ENCODE measurements around the gene EIF2A. TPM values are rescaled to one million over a fixed set of nuclear protein-coding genes. Genes with fewer than 3 reads are reported as not detected.
"Not testable (repeated sequence)": the region's sequence is repeated elsewhere in the genome, so short reads cannot be mapped to it uniquely, and the experiment has no call there.

Gene EIF2A
- total RNA-seq, 1 donor from 2014 or later, result 195 TPM

DNA sequence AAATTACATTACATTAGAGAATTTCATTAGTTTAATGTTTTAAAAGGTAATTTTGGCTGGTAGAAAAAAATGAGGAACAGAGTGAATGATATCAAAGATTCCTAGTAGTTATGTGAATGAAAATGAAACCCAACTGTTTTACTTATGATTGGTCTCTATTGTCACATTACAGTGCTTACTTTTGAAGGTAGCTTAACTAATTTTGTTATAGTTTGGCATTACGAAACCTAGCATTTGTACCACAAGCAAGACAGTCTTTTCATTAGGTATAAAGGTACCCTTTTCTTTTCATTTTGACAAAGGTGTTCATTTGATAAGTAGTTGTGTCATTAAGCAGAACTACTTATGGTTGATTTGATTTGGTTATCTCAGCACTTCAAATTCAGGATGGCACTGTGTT lies 63.4 kb downstream of the EIF2A start:
- Histone ChIP-seq H3K36me3 (ENCODE audit: control insufficient read depth in 3 of 3, insufficient read depth in 3 of 3, low read length in 3 of 3) (peaks cover 0 to 2% (median 0%) of the 10 kb centered on the region in 3 donors), H3K4me1 (ENCODE audit: control insufficient read depth in 3 of 3, insufficient read depth in 3 of 3, low read length in 3 of 3) (peaks cover 6 to 18% (median 17%) of the 10 kb centered on the region in 3 donors), H3K9me3 (ENCODE audit: control insufficient read depth in 3 of 3, low read length in 3 of 3) (no peaks in the 10 kb centered on the region), H3K9ac (ENCODE audit: low read depth in 1 of 3, low read length in 3 of 3) (no peak overlapping the region), H3K27ac (ENCODE audit: low read depth, low read length) (no peak overlapping the region), H3K4me3 (ENCODE audit: low read length in 3 of 3) (no peak overlapping the region), H3K27me3 (ENCODE audit: control insufficient read depth in 3 of 3, insufficient read depth in 3 of 3, low read length in 3 of 3) (no peaks in the 10 kb centered on the region)

DNA sequence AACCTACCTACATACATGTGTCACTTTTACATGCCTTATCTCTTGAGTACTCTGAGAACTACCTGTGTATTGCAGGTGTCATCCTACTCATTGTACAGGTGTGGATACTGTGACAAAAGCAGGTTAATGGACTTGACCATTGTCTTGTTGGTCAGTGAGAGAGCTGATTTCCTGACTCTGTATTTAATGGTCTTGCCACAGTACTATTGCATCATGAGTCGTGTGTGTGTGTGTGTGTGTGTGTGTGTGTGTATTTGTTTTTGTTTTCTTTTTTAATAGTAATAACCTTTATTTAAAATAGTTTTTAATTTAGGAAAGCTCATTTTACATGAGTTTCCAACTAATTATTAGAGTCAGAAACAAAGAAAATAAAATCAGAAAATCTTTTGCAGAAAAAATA lies 64.2 kb downstream of the EIF2A start:
- peaks cover 5 to 17% (median 17%) of the 10 kb centered on the region in 3 donors for H3K4me1 ChIP-seq (ENCODE audit: control insufficient read depth in 3 of 3, insufficient read depth in 3 of 3, low read length in 3 of 3)

DNA sequence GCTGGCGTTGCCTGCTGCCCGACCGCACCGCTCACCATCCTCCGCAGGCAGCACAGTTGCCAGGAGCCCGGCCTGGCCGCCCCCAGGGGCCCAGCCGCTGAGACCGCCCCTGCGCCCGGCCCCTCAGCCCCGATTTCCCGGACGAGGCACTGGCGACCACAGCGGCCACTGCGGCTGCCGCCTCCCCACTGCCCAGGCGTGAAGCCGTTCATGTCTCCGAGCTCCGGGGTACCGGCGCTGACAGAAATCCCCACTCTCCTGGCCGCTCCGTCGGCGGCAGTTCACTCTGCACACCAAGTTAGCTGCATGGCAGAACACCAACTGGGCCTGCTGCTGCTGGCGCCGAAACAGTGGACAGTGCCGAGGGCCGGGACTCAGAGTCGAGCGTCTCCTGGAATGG lies 65.1 kb downstream of the EIF2A start:
- H3K27me3 ChIP-seq (ENCODE audit: control insufficient read depth in 3 of 3, insufficient read depth in 3 of 3, low read length in 3 of 3), result no peaks in the 10 kb centered on the region
- no peak overlapping the region for H3K27ac ChIP-seq (ENCODE audit: low read depth, low read length)
- no peak overlapping the region for H3K9ac ChIP-seq (ENCODE audit: low read depth in 1 of 3, low read length in 3 of 3)
- peaks cover 0 to 12% (median 11%) of the 10 kb centered on the region in 3 donors for H3K4me1 ChIP-seq (ENCODE audit: control insufficient read depth in 3 of 3, insufficient read depth in 3 of 3, low read length in 3 of 3)
- no peaks in the 10 kb centered on the region for H3K9me3 ChIP-seq (ENCODE audit: control insufficient read depth in 3 of 3, low read length in 3 of 3)
- H3K36me3 ChIP-seq (ENCODE audit: control insufficient read depth in 3 of 3, insufficient read depth in 3 of 3, low read length in 3 of 3), result no peaks in the 10 kb centered on the region
- H3K4me3 ChIP-seq (ENCODE audit: low read length in 3 of 3), result no peak overlapping the region

More for the DNA sequence above, 64.2 kb downstream of the EIF2A start:
- peaks cover 0 to 2% (median 0%) of the 10 kb centered on the region in 3 donors for H3K36me3 ChIP-seq (ENCODE audit: control insufficient read depth in 3 of 3, insufficient read depth in 3 of 3, low read length in 3 of 3)
- no peak overlapping the region for H3K9ac ChIP-seq (ENCODE audit: low read depth in 1 of 3, low read length in 3 of 3)
- no peak overlapping the region for H3K4me3 ChIP-seq (ENCODE audit: low read length in 3 of 3)
- H3K9me3 ChIP-seq (ENCODE audit: control insufficient read depth in 3 of 3, low read length in 3 of 3), result no peaks in the 10 kb centered on the region
- no peaks in the 10 kb centered on the region for H3K27me3 ChIP-seq (ENCODE audit: control insufficient read depth in 3 of 3, insufficient read depth in 3 of 3, low read length in 3 of 3)
- no peak overlapping the region for H3K27ac ChIP-seq (ENCODE audit: low read depth, low read length)

DNA sequence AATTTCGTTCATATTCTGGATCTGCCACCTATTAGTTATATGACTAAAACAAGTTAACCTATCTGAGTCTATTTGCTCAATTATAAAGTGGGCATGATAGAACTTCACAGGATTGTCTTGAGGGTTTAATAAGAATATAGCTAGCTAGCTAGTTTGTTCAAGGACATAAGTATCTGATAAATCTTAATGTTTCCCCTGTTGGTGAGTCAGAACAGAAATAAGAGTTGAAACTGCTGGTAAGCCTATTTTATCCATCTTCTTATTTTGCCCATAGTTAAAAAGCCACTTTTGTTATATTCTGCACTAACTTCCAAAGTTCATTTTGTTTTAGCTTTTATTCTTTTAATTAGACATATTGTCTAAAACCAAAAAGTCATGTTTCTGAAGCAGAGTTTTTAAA lies 65.9 kb downstream of the EIF2A start:
- H3K9ac ChIP-seq (ENCODE audit: low read depth in 1 of 3, low read length in 3 of 3), result no peak overlapping the region
- H3K4me1 ChIP-seq (ENCODE audit: control insufficient read depth in 3 of 3, insufficient read depth in 3 of 3, low read length in 3 of 3), result peaks cover 0 to 10% (median 7%) of the 10 kb centered on the region in 3 donors

DNA sequence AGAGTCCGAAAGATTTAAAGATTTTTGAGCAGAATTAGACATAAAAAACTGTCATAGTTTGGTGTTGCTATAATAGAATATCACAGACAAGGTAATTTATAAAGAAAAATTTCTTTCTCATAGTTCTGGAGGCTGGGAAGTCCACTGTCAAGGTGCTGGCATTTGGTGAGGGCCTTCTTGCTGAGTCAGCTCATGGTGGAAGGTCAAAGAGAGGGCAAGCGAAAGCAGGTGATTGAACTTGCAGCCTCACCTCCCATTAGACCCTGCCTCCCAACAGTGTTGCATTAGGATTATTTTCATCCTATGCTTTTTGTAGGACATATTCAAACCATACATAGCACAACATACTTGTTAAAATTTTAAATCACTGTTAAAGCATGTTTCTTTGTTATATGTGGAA lies 66.4 kb downstream of the EIF2A start:
- no peak overlapping the region for H3K4me3 ChIP-seq (ENCODE audit: low read length in 3 of 3)

More for the DNA sequence above, 65.9 kb downstream of the EIF2A start:
- Histone ChIP-seq H3K4me3 (ENCODE audit: low read length in 3 of 3) (no peak overlapping the region), H3K27ac (ENCODE audit: low read depth, low read length) (no peak overlapping the region), H3K36me3 (ENCODE audit: control insufficient read depth in 3 of 3, insufficient read depth in 3 of 3, low read length in 3 of 3) (no peaks in the 10 kb centered on the region), H3K27me3 (ENCODE audit: control insufficient read depth in 3 of 3, insufficient read depth in 3 of 3, low read length in 3 of 3) (no peaks in the 10 kb centered on the region), H3K9me3 (ENCODE audit: control insufficient read depth in 3 of 3, low read length in 3 of 3) (no peaks in the 10 kb centered on the region)

DNA sequence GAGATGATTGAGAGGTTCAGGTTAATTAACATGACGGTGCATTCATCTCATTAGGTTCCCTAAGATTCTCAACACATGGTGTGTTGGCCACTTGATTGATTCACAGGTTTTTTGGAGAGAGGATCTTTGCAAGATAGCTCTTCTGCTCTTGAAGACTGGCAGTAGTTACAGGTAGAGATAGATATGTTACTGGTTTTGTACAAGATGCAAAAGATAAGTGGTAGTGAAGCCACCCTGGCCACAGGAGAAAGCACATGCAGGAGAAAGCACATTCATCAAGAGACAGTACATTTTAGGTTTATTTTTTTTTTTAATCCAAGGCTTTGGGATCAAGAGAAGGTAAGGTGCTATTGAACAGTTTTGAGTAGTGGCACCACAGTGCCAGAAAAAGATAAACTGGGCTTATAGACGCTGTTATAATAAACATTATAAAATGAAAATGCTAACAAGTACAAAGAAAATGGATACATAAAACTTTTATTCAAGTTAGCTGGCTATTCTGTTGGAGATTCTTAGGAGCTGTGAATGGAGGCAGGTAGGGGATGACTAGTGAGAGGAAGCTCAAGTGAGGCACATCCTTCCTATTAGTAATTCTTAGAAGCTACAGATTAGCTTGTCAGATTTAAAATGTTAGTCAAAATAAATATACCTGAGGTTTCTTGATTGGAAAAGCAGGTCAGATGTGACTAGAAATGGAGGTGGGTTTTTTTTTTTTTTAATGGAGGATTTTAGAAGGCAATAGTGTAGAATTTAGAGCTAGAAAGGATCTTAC lies 67.3 kb downstream of the EIF2A start:
- peaks cover 0 to 8% (median 3%) of the 10 kb centered on the region in 3 donors for H3K4me1 ChIP-seq (ENCODE audit: control insufficient read depth in 3 of 3, insufficient read depth in 3 of 3, low read length in 3 of 3)
- H3K27ac ChIP-seq (ENCODE audit: low read depth, low read length), result no peak overlapping the region
- no peaks in the 10 kb centered on the region for H3K9me3 ChIP-seq (ENCODE audit: control insufficient read depth in 3 of 3, low read length in 3 of 3)
- H3K27me3 ChIP-seq (ENCODE audit: control insufficient read depth in 3 of 3, insufficient read depth in 3 of 3, low read length in 3 of 3), result no peaks in the 10 kb centered on the region
- no peak overlapping the region for H3K4me3 ChIP-seq (ENCODE audit: low read length in 3 of 3)
- H3K9ac ChIP-seq (ENCODE audit: low read depth in 1 of 3, low read length in 3 of 3), result no peak overlapping the region
- no peaks in the 10 kb centered on the region for H3K36me3 ChIP-seq (ENCODE audit: control insufficient read depth in 3 of 3, insufficient read depth in 3 of 3, low read length in 3 of 3)

More for the DNA sequence above, 66.4 kb downstream of the EIF2A start:
- H3K27me3 ChIP-seq (ENCODE audit: control insufficient read depth in 3 of 3, insufficient read depth in 3 of 3, low read length in 3 of 3), result no peaks in the 10 kb centered on the region
- H3K4me1 ChIP-seq (ENCODE audit: control insufficient read depth in 3 of 3, insufficient read depth in 3 of 3, low read length in 3 of 3), result peaks cover 0 to 8% (median 3%) of the 10 kb centered on the region in 3 donors
- H3K9ac ChIP-seq (ENCODE audit: low read depth in 1 of 3, low read length in 3 of 3), result no peak overlapping the region
- H3K36me3 ChIP-seq (ENCODE audit: control insufficient read depth in 3 of 3, insufficient read depth in 3 of 3, low read length in 3 of 3), result no peaks in the 10 kb centered on the region
- H3K27ac ChIP-seq (ENCODE audit: low read depth, low read length), result no peak overlapping the region
- H3K9me3 ChIP-seq (ENCODE audit: control insufficient read depth in 3 of 3, low read length in 3 of 3), result no peaks in the 10 kb centered on the region

DNA sequence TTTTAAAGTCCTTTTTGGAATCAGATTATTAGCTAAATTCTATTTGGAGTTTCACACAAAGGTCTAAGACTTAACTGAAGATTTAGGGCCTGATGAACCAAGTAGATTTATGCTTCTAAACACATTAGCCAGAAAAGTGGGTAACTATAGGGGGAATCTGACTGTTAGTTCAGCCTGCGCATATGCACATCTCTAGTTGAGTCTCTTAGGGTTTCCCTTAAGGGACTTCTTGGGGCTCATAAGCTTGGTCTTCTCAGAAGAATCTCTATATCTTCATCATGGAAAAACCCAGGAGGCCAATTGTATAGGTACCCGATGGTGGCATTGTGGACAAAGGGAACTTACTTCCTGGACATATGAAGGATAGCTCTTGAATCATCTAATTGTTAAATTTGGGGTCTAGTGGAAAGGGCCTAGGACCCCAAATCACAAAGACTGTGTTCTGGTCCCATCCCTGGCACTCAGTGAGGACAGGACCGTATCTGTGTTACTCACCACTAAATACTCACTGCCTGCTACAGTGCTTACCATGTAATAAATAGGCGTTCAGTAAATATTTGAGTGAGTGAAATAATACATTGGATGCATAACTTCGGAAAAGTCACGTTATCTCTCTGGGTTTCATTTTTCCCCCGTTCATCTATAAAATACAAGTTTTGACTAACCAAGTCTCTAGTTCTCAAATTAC lies 73.6 kb downstream of the EIF2A start:
- Histone ChIP-seq H3K27me3 (ENCODE audit: control insufficient read depth in 3 of 3, insufficient read depth in 3 of 3, low read length in 3 of 3) (no peaks in the 10 kb centered on the region), H3K9me3 (ENCODE audit: control insufficient read depth in 3 of 3, low read length in 3 of 3) (no peaks in the 10 kb centered on the region), H3K9ac (ENCODE audit: low read depth in 1 of 3, low read length in 3 of 3) (no peak overlapping the region), H3K27ac (ENCODE audit: low read depth, low read length) (no peak overlapping the region), H3K36me3 (ENCODE audit: control insufficient read depth in 3 of 3, insufficient read depth in 3 of 3, low read length in 3 of 3) (peaks cover 0 to 6% (median 2%) of the 10 kb centered on the region in 3 donors), H3K4me3 (ENCODE audit: low read length in 3 of 3) (no peak overlapping the region), H3K4me1 (ENCODE audit: control insufficient read depth in 3 of 3, insufficient read depth in 3 of 3, low read length in 3 of 3) (no peaks in the 10 kb centered on the region)

DNA sequence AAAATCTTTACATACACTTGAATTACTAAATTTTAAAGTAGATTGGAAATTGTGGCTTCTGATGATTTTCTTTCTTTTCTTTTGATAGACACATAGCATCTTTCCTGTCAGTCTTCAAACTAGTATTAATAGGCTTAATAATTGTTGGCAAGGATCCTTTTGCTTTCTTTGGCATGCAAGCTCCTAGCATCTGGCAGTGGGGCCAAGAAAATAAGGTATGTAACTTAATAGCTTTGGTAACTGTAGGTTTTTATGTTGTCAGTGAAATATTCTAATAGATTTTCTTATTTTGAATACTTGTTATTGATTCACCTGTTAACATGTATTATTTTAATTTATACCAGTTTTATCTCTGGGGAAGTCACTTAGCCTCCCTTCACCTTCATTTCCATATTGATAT lies 76.4 kb downstream of the EIF2A start:
- not testable (repeated sequence) for H3K9ac ChIP-seq (ENCODE audit: low read depth in 1 of 3, low read length in 3 of 3); H3K4me1 ChIP-seq (ENCODE audit: control insufficient read depth in 3 of 3, insufficient read depth in 3 of 3, low read length in 3 of 3); H3K4me3 ChIP-seq (ENCODE audit: low read length in 3 of 3); H3K27ac ChIP-seq (ENCODE audit: low read depth, low read length); H3K9me3 ChIP-seq (ENCODE audit: control insufficient read depth in 3 of 3, low read length in 3 of 3); H3K27me3 ChIP-seq (ENCODE audit: control insufficient read depth in 3 of 3, insufficient read depth in 3 of 3, low read length in 3 of 3)
- H3K36me3 ChIP-seq (ENCODE audit: control insufficient read depth in 3 of 3, insufficient read depth in 3 of 3, low read length in 3 of 3), result peaks cover 4 to 18% (median 4%) of the 10 kb centered on the region in 3 donors

DNA sequence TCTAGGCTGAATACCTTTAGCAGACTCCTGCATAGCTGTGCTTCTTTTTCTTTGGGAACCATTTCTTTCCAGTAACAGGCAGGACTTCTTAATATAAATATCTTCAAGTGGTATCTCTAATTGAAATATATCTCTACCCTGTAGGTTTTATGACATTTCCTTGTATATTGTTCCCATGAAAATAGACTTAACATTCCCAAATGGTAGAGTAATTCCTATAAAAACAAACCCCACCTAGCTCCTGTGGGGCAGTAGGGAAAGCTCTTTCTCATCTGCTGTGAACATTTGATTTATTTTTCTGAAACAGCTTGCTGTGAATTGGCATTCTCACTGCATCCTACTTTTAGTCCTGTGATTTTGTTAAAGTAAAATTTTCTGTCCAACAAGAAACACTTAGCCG lies 77.4 kb downstream of the EIF2A start:
- Histone ChIP-seq H3K4me1 (ENCODE audit: control insufficient read depth in 3 of 3, insufficient read depth in 3 of 3, low read length in 3 of 3) (peaks cover 0 to 8% (median 5%) of the 10 kb centered on the region in 3 donors), H3K27me3 (ENCODE audit: control insufficient read depth in 3 of 3, insufficient read depth in 3 of 3, low read length in 3 of 3) (no peaks in the 10 kb centered on the region), H3K4me3 (ENCODE audit: low read length in 3 of 3) (no peak overlapping the region), H3K36me3 (ENCODE audit: control insufficient read depth in 3 of 3, insufficient read depth in 3 of 3, low read length in 3 of 3) (peaks cover 4 to 18% (median 4%) of the 10 kb centered on the region in 3 donors), H3K9ac (ENCODE audit: low read depth in 1 of 3, low read length in 3 of 3) (no peak overlapping the region), H3K9me3 (ENCODE audit: control insufficient read depth in 3 of 3, low read length in 3 of 3) (no peaks in the 10 kb centered on the region), H3K27ac (ENCODE audit: low read depth, low read length) (no peak overlapping the region)
